A549 (cell line): Measurements from ENCODE around the gene MESP2. TPM values are rescaled to one million over a fixed set of nuclear protein-coding genes. Genes with fewer than 3 reads are reported as not detected.

ENCODE experiments used
- ATAC-seq, 2 experiments: fragments of 200-7000 bp in 1 of 2; fragments of >200 bp in 1 of 2; cut with Nextera tagmentation in 1 of 2; cut with Tn5 transposase in 1 of 2; 3 replicates each; pipeline versions ENCODE4 v1.8.0 to v1.9.1; 2018 to 2020; ENCODE audit warnings: mild to moderate bottlenecking in 1 of 2, moderate library complexity in 1 of 2
- CTCF ChIA-PET: fragments of 300-600 bp; sonication (Branson Sonifier 250); formaldehyde crosslinking; extraction: SDS; loops from one replicate; lab custom pipeline; 2021; ENCODE audit warnings: antibody characterized with exemption, inconsistent platforms; lab: Yijun Ruan, JAX
- POLR2A ChIA-PET: fragments of 350-600 bp; formaldehyde crosslinking; extraction: SDS; loops from one replicate; lab custom pipeline; 2021; ENCODE audit warnings: antibody characterized with exemption, inconsistent platforms; lab: Yijun Ruan, JAX
- DNase-seq, 2 experiments: peaks; one replicate each; pipeline versions ENCODE4 v3.0.0 to v3.0.0-alpha.2; 2011 to 2016; ENCODE audit warnings: low read depth in 1 of 2, low spot score in 1 of 2
- FAIRE-seq: peaks from 2 replicates; lab custom pipeline; 2011; peaks lifted over from hg19 to GRCh38; lab: Jason Lieb, UNC
- H3K27ac ChIP-seq, 2 experiments: fragments of >200 bp; sonication (Bioruptor Twin); formaldehyde crosslinking; 3 replicates each; pipeline ENCODE4 v1.5.1; 2016 to 2017
- H3K4me1 ChIP-seq: fragments of >200 bp; sonication (Bioruptor Twin); formaldehyde crosslinking; 3 replicates; pipeline ENCODE4 v1.6.1; 2016
- H3K4me2 ChIP-seq: fragments of >200 bp; sonication (Bioruptor Twin); formaldehyde crosslinking; 3 replicates; pipeline ENCODE4 v1.6.1; 2016
- H3K4me3 ChIP-seq: fragments of >200 bp; sonication (Bioruptor Twin); formaldehyde crosslinking; 3 replicates; pipeline ENCODE4 v1.5.1; 2016
- H3K9me3 ChIP-seq: fragments of >200 bp; sonication (Bioruptor Twin); formaldehyde crosslinking; 3 replicates; pipeline ENCODE4 v1.6.1; 2016
- BCL3 ChIP-seq: fragments of >200 bp; sonication (Bioruptor Twin); formaldehyde crosslinking; IDR thresholded peaks from 3 replicates; pipeline ENCODE4 v1.6.1; 2016
- BHLHE40 ChIP-seq: IDR thresholded peaks from 2 replicates; pipeline ENCODE4 v1.6.1; 2012; ENCODE audit warnings: low read depth, low read length, inconsistent platforms
- CBX8 ChIP-seq: fragments of 200-600 bp; sonication (generic); IDR thresholded peaks from 2 replicates; pipeline ENCODE4 v1.6.1; 2016
- CEBPB ChIP-seq, 2 experiments: fragments of >200 bp in 1 of 2; sonication (Bioruptor Twin) in 1 of 2; formaldehyde crosslinking in 1 of 2; IDR thresholded peaks; 2 replicates each; pipeline ENCODE4 v1.6.1; 2012 to 2016
- EHF ChIP-seq: fragments of 250-450 bp; sonication (Bioruptor Pico); IDR thresholded peaks from 2 replicates; pipeline ENCODE4 v1.5.0; 2020; ENCODE audit warnings: mild to moderate bottlenecking
- EHMT2 ChIP-seq: fragments of 200-600 bp; sonication (generic); IDR thresholded peaks from 2 replicates; pipeline ENCODE4 v1.6.1; 2016; ENCODE audit warnings: antibody characterized with exemption, low read depth, mild to moderate bottlenecking, moderate library complexity
- FOSL2 ChIP-seq, 2 experiments: fragments of 450-650 bp in 1 of 2; fragments of >200 bp in 1 of 2; sonication (Bioruptor Twin) in 1 of 2; formaldehyde crosslinking; IDR thresholded peaks; 2 replicates each; pipeline versions ENCODE4 v1.5.0 to v1.6.1; 2016 to 2020; ENCODE audit warnings: mild to moderate bottlenecking in 1 of 2, moderate library complexity in 1 of 2
- HDAC2 ChIP-seq: fragments of 200-600 bp; sonication (generic); IDR thresholded peaks from 2 replicates; pipeline ENCODE4 v1.6.1; 2016
- HES2 ChIP-seq: fragments of >200 bp; sonication (Bioruptor Twin); formaldehyde crosslinking; IDR thresholded peaks from 2 replicates; pipeline ENCODE4 v1.6.1; 2016
- JUNB ChIP-seq: fragments of >200 bp; sonication (Bioruptor Twin); formaldehyde crosslinking; IDR thresholded peaks from 2 replicates; pipeline ENCODE4 v1.6.1; 2016
- KDM1A ChIP-seq: fragments of 200-600 bp; sonication (generic); IDR thresholded peaks from 2 replicates; pipeline ENCODE4 v1.6.1; 2016; ENCODE audit warnings: low read depth, mild to moderate bottlenecking
- MAFK ChIP-seq: fragments of 450-650 bp; IDR thresholded peaks from 2 replicates; pipeline ENCODE4 v1.6.1; 2014; ENCODE audit not compliant: partially characterized antibody
- MAX ChIP-seq: IDR thresholded peaks from 2 replicates; pipeline ENCODE4 v1.6.1; 2012
- MYC ChIP-seq: IDR thresholded peaks from 2 replicates; pipeline ENCODE4 v1.6.1; 2012; ENCODE audit warnings: mild to moderate bottlenecking, inconsistent platforms, low read length, improper control_type of control experiment, borderline replicate concordance
- NFE2L2 ChIP-seq: fragments of 150-350 bp; conservative IDR thresholded peaks from 2 replicates; pipeline ENCODE4 v1.6.1; 2014; ENCODE audit warnings: low read length
- POLR2A ChIP-seq: IDR thresholded peaks from 2 replicates; pipeline ENCODE4 v1.6.1; 2012; ENCODE audit warnings: mild to moderate bottlenecking, low read length
- POLR2AphosphoS2 ChIP-seq: conservative IDR thresholded peaks from 2 replicates; pipeline ENCODE4 v1.6.1; 2012; ENCODE audit warnings: low read length, improper control_type of control experiment, inconsistent platforms
- RAD21 ChIP-seq, 2 experiments: fragments of >200 bp in 1 of 2; sonication (Bioruptor Twin) in 1 of 2; formaldehyde crosslinking in 1 of 2; IDR thresholded peaks in 1 of 2; conservative IDR thresholded peaks in 1 of 2; 2 replicates in 1 of 2; 3 replicates in 1 of 2; pipeline ENCODE4 v1.6.1; 2012 to 2018; ENCODE audit warnings: inconsistent platforms in 1 of 2
- REST ChIP-seq: fragments of 200-600 bp; sonication (generic); IDR thresholded peaks from 2 replicates; pipeline ENCODE4 v1.6.1; 2016; ENCODE audit warnings: antibody characterized with exemption, mild to moderate bottlenecking, moderate library complexity
- RNF2 ChIP-seq: fragments of 200-600 bp; sonication (generic); IDR thresholded peaks from 2 replicates; pipeline ENCODE4 v1.6.1; 2016; ENCODE audit warnings: low read depth, mild to moderate bottlenecking, antibody characterized with exemption, moderate library complexity, borderline replicate concordance
- SMC3 ChIP-seq: fragments of >200 bp; sonication (Bioruptor Twin); formaldehyde crosslinking; IDR thresholded peaks from 3 replicates; pipeline ENCODE4 v1.6.1; 2018; ENCODE audit warnings: inconsistent platforms
- ZC3H11A ChIP-seq: fragments of 450-650 bp; IDR thresholded peaks from 2 replicates; pipeline ENCODE4 v1.6.1; 2014; ENCODE audit warnings: antibody characterized with exemption, mild to moderate bottlenecking
- WGBS: methylation state at CpG from one replicate; pipeline ENCODE4 v1.1.6; 2017; ENCODE audit errors: missing lambda C conversion rate; 5-methylcytosine and 5-hydroxymethylcytosine counted together
- polyA plus RNA-seq, 4 experiments: library from polyadenylated mRNA; depleted of rRNA in 3 of 4; stranded (reverse); fragments of >200 nt; fragmentation: RNase III in 1 of 4; extraction: RNeasy Plus Mini Kit Qiagen cat#74134 plus additional on column Dnase treatment in 1 of 4; gene quantifications; 2 replicates in 3 of 4; 3 replicates in 1 of 4; pipeline ENCODE4 v1.2.3, GENCODE V29; 2011 to 2017

The MESP2 gene
- polyA plus RNA-seq, 2 of the 4 experiments (the other 2 are of a cell fraction): 0.22 to 0.57 TPM

- Histone ChIP-seq H3K4me2 (no peak overlapping the region), H3K9me3 (no peaks in the 10 kb centered on the region), H3K27ac (no peak overlapping the region; a peak in 1 of 6 replicates), H3K4me1 (peaks cover 20% of the 10 kb centered on the region), H3K4me3 (no peak overlapping the region)
- TF ChIP-seq REST (no peak), RAD21 (conservative IDR thresholded peaks at IDR 0.05 in 1 of 2, IDR thresholded peaks at IDR 0.05 in 1 of 2) (no peak), BHLHE40 (no peak), FOSL2 (IDR thresholded peaks at IDR 0.05) (no peak), FOSL2 (CRISPR knock-in tag; IDR thresholded peaks at IDR 0.05) (no peak), HES2 (no peak), RNF2 (no peak), CBX8 (no peak), MAX (no peak), MAFK (no peak), SMC3 (no peak), POLR2A (no peak), KDM1A (no peak), EHF (no peak), BCL3 (no peak), ZC3H11A (no peak), HDAC2 (no peak), NFE2L2 (no peak), CEBPB (IDR thresholded peaks at IDR 0.05) (no peak)
- DNase-seq (no peak), FAIRE-seq (no peak), ATAC-seq (no peak)
- ChIA-PET CTCF (interaction anchor here (1.0 to 2.9 kb wide), 9 partner anchors 8 to 90 kb away, joined by 3 to 22 read pairs (median 7); no protein-coding TSS in a partner anchor), POLR2A (no interaction called here)
- 83% methylated on average over 4 of the region's 4 CpGs for WGBS
Observed at GRCh38 chr15:89797678-89798201, 21.6 kb downstream of the MESP2 start.

GRCh38 chr15:89799011-89799911 lies 23.1 kb downstream of the MESP2 start:
- ATAC-seq: no peak; a peak in 1 of 6 replicates
- ChIA-PET POLR2A (interaction anchor here (0.5 kb wide), 1 partner anchor 31 kb away, joined by 3 read pairs; no protein-coding TSS in a partner anchor), CTCF (interaction anchor here (0.6 to 2.9 kb wide), 7 partner anchors 10 to 99 kb away, joined by 3 to 22 read pairs (median 7); no protein-coding TSS in a partner anchor)
- H3K9me3 ChIP-seq: no peaks in the 10 kb centered on the region
- no peak for FAIRE-seq
- no peak overlapping the region for H3K4me3 ChIP-seq
- DNase-seq: no peak
- H3K4me2 ChIP-seq: no peak overlapping the region
- TF ChIP-seq MYC: no peak
- no peak for TF ChIP-seq JUNB
- TF ChIP-seq POLR2AphosphoS2: no peak
- TF ChIP-seq EHMT2: no peak
- no peak for TF ChIP-seq CBX8
- WGBS: 77% methylated on average over 20 of the region's 20 CpGs
- no peak overlapping the region for H3K27ac ChIP-seq
- H3K4me1 ChIP-seq: peaks cover 25% of the 10 kb centered on the region
